ENCODE data around the gene S100B. TPM values are rescaled to one million over a fixed set of nuclear protein-coding genes. Genes with fewer than 3 reads are reported as not detected.

S100B gene
- 100 to 1,000 TPM; 667 to 746 TPM for total RNA-seq

DNA sequence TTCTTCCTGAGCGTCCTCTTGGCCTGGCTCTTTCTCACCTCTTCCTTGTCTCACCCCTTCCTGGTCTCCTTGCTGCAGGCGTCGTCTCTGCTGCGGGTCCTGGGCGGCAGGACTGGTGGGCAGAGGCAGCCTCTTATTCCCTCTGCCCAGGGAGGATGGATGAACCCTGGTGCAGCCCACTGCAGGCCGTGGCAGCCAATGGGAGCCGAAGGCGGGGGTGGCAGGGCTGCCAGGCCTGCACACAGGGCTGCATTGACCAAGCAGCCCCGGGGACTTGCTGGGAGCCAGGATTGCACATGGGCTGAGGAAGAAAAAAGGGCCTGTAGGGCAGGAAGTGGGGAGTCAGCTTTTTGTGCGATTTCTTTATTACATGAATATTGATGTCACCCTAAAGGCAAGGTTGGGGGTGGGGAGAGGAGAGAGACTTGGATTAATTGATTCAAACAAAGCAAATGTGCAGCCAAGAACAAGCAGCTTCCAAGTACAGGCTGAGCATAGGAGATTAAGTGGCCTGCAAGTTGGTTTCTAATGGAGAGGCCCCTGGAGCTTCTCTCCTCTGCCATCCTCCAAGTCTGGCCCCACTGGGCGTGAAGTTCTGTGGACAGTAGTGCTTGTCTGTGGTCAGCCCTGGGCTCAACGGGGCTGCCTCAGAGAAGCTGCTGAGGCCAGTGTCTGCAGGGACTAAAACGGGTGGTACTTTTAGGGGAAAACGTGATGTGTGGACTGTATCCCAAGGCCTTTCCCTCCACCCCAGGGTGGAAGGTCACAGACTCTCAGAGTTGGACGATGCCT is at the start of gene S100B:
TSS of gene S100B (minus strand) at position 108 of the 792 bp plus-strand sequence. CDS start 2,667 bp downstream, outside the sequence.

DNA sequence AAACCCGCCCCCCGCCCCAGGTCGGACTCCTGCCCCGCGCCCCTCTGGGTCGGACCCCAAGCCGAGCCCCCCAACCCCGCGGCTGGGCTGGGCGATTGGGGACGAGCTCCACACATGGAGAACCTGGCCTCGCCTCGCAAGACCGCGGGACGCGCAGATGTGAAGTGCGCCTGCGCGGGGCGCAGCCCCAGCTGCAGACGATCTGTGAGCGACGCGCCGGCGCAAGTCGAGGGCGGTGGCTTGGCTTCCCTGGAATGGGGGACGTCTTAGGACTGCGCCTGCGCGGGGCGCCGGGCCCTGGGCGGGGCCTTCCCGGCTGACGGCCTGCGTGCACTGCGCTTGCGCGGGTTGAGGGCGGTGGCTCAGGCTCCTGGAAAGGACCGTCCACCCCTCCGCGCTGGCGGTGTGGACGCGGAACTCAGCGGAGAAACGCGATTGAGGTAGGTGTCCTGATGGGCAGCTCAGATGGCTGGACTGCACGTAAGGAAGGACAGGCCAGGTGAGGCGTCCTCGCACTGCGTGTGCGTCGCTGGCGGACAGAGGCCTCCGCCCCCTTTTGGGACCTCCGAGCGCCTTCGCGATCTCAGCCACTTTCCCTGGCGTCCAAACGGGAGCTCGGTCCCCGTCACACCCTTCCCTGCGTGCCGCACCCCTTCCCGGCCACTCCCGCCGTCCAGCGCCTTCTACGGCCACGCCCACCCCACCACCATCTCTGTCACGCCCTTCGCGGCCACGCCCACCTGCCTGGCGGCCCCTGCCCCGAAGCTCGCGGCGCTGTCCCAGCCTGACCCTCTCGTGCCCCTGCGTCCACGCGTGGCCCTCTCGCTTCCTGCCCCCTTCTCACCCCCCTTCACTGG is 30.7 kb upstream of the S100B start, which contains the start of gene PRMT2:
TSS of gene PRMT2 (plus strand) at position 351 of the 857 bp plus-strand sequence. CDS start 1,278 bp downstream, outside the sequence.

Other genes with a start within 250 kb of the S100B start
- 10 to 100 TPM; 23.3 to 23.4 TPM for gene DIP2A, start 146.2 kb downstream of the S100B start, total RNA-seq
- gene PRMT2, start 30.6 kb upstream of the S100B start, total RNA-seq, result 100 to 1,000 TPM; 115 to 121 TPM